Measurements from ENCODE around the gene TXNL4B. TPM values are rescaled to one million over a fixed set of nuclear protein-coding genes. Genes with fewer than 3 reads are reported as not detected.

TXNL4B gene
- total and polyA plus RNA-seq, 10 of the 15 experiments (the other 5 are each of a cell fraction or from before 2014, with no cell fraction given) = 11.1 to 24.0 (median 15.9) TPM

DNA sequence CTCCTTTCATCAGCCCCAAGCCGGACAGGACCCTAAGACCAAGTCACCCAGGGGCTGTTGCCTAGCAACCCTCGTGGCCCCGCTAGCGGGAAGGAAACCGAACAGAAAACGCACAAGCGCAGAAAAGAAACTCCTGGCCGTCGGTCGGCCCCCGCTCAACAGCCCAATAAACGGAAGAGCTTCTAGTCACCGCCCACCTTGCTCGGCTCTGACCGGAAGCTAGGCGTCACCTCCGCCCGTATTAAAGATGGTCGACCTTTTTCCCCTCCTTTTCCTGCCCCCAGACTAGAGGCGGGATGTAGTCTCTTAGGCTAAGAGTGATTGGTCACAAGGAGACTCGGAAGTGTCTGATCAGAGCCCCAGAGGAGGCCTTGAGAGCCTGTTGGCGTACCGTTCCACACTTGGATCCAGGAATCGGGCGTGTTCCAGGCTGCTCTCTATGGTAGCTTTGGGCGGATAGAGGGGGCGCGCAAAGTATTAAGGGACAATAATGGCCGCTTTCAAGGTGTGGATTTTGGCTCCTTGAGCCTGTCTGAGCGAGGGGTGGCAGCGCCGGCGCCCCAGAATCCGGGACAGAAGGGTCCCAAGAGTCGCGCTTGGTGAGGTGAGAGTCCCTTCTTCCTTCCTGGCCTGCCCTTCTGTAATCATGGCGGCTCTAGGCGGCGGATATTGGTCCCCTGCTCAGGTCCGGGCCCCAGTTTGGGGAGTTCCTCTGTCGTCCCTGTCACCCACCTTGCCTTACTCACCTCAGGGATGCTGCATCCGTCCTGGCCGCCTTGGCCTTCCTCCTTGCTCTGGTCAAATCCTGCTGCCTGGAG, at the start of gene TXNL4B, which contains the start of gene DHX38 (continued):
- TF ChIP-seq, protein P1, sequence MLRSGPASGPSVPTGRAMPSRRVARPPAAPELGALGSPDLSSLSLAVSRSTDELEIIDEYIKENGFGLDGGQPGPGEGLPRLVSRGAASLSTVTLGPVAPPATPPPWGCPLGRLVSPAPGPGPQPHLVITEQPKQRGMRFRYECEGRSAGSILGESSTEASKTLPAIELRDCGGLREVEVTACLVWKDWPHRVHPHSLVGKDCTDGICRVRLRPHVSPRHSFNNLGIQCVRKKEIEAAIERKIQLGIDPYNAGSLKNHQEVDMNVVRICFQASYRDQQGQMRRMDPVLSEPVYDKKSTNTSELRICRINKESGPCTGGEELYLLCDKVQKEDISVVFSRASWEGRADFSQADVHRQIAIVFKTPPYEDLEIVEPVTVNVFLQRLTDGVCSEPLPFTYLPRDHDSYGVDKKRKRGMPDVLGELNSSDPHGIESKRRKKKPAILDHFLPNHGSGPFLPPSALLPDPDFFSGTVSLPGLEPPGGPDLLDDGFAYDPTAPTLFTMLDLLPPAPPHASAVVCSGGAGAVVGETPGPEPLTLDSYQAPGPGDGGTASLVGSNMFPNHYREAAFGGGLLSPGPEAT (IDR thresholded peaks at IDR 0.05; ENCODE audit: low read depth) = peak; percentile 96
- no peak for TF ChIP-seq RAD21 (IDR thresholded peaks at IDR 0.05; ENCODE audit: insufficient read depth, low read depth, low read length)
- peak; percentile 77; the same call in 1 of the 2 replicates for TF ChIP-seq ELK1 (IDR thresholded peaks at IDR 0.05; ENCODE audit: low read depth, low read length)
- TF ChIP-seq MYB (IDR thresholded peaks at IDR 0.05; ENCODE audit: borderline replicate concordance, low read depth, low read length) = no peak
- no peak for TF ChIP-seq BHLHE40 (IDR thresholded peaks at IDR 0.05; ENCODE audit: borderline replicate concordance in 1 of 2, low read depth in 2 of 2, low read length in 1 of 2)
- no peak for TF ChIP-seq CBX5 (IDR thresholded peaks at IDR 0.05; ENCODE audit: low read depth)
- TF ChIP-seq SUZ12 (IDR thresholded peaks at IDR 0.05; ENCODE audit: unreplicated experiment) = no peak
- TF ChIP-seq NFYB (IDR thresholded peaks at IDR 0.05; ENCODE audit: insufficient read depth, low read depth, low read length) = peak; percentile 73
- peak; percentile 48; the same call in 1 of the 2 replicates for TF ChIP-seq RAD51 (IDR thresholded peaks at IDR 0.05)
- peak; percentile 78 for TF ChIP-seq HCFC1 (IDR thresholded peaks at IDR 0.05; ENCODE audit: low read length)
- TF ChIP-seq FOS (IDR thresholded peaks at IDR 0.05; ENCODE audit: borderline replicate concordance, extremely low read depth, insufficient read length) = peak; percentile 27
- TF ChIP-seq SMAD1 (IDR thresholded peaks at IDR 0.05; ENCODE audit: low read depth, partially characterized antibody) = no peak
- peak; percentile 86 for TF ChIP-seq POLR2A (IDR thresholded peaks at IDR 0.05; ENCODE audit: low read depth, low read length)
- peak; percentile 86 for TF ChIP-seq SP1 (IDR thresholded peaks at IDR 0.05; ENCODE audit: low read depth, low read length)
- peak; percentile 73 for TF ChIP-seq ATF7 (IDR thresholded peaks at IDR 0.05; ENCODE audit: low read depth)
- no peak for TF ChIP-seq CHD1 (IDR thresholded peaks at IDR 0.05; ENCODE audit: low read depth, low read length)
- TF ChIP-seq HSF1 (IDR thresholded peaks at IDR 0.05; ENCODE audit: low read depth, low read length) = no peak
- TF ChIP-seq ZNF384 (IDR thresholded peaks at IDR 0.05; ENCODE audit: borderline replicate concordance, low read depth, low read length) = no peak
- TF ChIP-seq, protein P2, sequence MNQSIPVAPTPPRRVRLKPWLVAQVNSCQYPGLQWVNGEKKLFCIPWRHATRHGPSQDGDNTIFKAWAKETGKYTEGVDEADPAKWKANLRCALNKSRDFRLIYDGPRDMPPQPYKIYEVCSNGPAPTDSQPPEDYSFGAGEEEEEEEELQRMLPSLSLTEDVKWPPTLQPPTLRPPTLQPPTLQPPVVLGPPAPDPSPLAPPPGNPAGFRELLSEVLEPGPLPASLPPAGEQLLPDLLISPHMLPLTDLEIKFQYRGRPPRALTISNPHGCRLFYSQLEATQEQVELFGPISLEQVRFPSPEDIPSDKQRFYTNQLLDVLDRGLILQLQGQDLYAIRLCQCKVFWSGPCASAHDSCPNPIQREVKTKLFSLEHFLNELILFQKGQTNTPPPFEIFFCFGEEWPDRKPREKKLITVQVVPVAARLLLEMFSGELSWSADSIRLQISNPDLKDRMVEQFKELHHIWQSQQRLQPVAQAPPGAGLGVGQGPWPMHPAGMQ (IDR thresholded peaks at IDR 0.05; ENCODE audit: borderline replicate concordance) = no peak
- peak; percentile 89; the same call in 1 of the 2 replicates for TF ChIP-seq CHD2 (IDR thresholded peaks at IDR 0.05; ENCODE audit: borderline replicate concordance, low read depth, low read length)
- 0 out of 4 replicates have a peak, but pooled peaks of 1 of the 2 experiments have one; percentile 15 for TF ChIP-seq EP300 (IDR thresholded peaks at IDR 0.05; ENCODE audit: borderline replicate concordance in 1 of 2, control insufficient read depth in 1 of 2, low read depth in 2 of 2, low read length in 2 of 2)
- 0 out of 2 replicates have a peak, but pooled peaks have one; percentile 16 for TF ChIP-seq DPF2 (IDR thresholded peaks at IDR 0.05)
